ENCODE measurements around the gene TREX2.

Gene TREX2

DNA sequence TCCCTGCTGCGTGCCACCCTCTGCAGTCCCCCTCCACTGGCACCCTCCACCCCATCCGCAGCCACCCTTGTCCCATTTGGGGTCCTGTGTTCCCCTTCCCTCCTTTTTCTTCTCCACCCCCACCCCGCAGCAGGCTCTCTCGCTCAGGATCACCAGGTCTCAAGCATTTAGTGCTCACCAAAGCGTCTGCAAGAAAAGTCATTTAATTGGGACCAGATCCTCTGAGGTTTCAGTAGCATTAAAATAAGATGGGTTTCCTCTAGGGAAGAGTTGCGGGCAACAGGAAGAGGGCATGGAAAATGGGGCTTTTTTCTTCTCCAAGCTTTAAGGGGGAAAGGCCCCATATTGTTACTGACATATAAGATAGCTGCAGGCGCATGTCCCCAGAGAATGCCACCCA lies 29.4 kb upstream of the TREX2 start:
- DNase-seq: no peak

DNA sequence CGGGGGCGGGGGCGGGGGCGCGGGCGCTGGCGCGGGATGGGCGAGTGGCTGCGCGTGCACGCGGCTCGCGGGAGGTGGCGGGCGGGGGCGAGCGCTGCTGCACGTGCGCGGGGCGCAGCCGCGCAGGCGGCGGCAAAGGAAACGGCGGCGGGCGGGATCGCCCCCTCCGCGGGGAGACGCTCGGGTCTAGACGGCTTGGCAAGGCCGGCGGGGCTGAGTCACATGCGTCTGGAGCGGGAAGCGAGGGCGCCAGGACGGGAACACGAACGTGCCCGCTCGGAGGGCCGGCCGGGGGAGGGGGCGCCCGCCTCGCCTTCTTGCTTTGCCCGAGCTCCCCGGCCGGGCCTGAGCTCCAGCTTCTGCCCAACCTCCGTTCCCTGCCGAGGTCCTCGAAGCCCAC lies 28.9 kb upstream of the TREX2 start:
- DNase-seq: no peak

DNA sequence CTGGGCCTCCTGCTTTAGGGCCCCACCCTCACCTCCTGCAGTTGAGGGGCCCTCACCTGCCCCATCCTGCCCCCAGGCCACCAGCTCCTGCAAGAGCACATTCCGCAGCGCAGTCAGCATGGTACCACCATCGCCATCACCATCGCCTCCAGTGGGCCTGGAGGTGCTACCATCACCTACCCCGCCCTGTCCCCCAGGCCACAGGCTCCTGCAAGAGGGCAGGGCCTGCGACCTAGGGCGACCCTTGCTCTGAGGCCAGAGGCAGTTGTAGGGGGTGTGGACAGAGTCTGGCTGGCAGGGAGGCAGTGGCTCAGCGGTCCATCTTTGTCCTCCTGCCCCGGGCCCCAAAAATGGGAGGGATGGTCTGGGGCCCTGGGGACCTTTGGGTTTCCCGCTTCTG lies 28.4 kb upstream of the TREX2 start:
- no peak for DNase-seq

DNA sequence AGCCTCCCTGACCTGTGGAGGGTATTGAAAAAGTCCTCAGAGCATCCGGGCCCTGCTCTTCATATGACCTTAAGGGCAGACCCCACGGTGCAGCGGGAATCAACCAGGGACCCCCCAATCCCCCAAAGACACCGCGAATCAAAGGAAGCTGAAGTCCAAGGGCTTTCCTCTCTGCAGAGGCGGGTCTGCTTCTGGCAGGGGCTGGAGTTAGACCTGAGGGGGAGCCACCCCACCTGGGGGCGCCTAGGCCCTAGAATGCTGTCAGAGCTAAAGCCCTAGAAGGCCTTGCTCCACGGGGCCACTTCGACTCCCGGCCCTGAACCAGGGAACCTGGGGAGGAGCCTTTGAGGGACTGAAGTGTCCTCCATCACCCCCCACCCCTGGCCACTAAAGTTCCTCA lies 27.3 kb upstream of the TREX2 start:
- DNase-seq: no peak

DNA sequence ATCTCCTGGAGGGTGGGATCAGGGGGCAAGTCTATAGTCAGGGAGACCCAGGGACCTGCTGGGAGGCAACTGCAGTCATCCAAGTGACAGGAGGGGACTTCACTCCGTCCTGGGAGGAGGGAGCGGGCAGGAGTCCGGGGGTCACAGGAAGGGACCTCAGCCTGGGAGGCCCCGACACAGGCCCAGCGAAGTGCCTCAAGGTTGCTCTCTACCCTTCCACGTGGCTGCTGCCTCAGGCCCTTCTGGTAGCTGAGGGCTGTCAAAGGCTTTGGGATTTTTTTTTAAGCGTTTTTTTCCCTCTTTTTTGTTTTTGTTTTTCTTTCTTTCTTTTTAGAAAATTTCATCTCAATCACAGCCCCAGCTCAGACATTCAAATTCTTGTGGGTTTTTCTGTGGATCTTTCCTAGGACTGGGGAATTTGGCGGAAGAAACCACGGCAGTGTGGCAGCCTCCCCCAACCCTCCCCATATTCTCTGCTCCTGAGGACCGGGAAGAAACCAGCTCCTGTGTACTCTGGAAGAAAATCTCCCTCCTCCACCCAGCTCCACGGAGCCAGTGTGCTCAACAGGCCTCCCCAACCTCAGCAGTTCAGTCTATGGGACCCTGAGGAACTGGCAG lies 25.9 kb upstream of the TREX2 start:
- DNase-seq: no peak

DNA sequence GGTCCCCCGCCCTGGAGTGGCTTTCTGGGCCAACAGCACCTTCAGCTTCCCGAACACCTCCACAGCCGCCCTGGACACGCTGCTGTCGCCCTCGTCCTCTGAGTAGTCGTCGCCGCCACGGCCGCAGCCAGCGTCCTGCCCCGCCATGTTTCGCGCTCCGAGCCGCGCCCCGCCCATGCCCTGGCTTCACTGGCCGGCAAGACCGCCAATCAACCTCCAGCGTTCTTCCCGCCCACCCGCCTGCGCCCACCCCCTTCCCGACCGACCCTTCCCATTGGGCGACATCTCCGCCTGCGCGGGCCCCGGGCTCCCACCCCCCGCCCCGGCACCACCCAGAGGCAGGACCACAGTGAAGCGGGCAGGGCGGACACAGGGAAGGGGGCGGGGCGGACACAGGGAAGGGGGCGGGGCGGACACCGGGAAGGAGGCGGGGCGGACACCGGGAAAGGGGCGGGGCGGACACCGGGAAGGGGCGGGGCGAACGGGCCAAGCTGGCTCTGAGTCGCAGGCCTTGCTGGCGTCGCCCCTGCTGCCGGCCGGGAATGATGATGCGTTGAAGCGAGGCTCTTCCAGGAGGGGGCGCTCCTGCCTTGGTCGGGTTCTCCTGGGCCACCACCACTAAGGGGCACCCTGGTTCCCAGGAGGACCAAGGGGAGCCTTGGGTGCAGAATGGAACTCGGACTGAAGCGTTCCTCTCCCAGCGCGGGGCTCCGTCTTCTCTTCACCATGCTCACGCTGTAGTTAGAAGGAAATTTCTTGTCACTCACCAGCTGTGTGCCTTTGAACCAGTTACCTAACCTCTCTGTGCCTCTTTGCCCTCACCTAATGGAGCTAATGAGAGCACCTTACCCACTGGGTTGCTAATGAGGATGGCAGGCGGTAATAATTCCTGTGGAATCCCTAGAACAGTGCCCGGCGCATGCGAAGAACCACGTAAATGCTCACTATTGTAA lies 24.8 kb upstream of the TREX2 start, which contains the start of gene HAUS7:
Gene HAUS7 (minus strand): TSS at position 166 of the 953 bp plus-strand sequence. CDS start 19 bp downstream, at position 147.
- DNase-seq: peak; percentile 91

DNA sequence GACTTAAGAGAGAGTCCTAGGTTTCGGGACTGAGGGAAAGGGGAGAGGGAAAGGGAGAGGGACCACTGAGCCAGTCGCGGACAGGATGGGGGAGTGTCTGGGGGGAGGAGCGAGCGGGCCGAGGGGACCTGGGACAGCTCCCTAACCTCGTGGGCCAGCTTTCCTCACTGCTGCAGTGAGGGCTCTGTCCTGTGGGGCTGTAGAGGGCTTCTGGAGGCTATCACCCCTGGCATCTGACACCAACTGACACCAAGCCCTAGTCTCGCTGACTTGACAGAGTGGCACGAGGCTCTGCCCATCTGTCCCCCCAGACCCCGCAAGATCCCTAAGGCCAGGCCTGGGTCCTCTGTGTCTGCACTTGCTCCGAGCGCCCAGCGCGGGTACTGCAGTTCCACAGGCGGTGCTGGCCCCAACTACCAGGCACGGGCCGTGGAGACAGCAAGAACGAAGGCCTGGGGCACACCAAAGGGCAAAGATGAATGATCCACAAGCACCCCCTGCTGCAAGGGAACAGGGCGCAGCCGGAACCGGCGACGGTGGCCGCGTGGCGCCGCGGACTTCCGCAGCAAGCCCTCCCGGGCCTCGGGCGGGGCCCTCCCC lies 24.1 kb upstream of the TREX2 start:
- no peak for DNase-seq

DNA sequence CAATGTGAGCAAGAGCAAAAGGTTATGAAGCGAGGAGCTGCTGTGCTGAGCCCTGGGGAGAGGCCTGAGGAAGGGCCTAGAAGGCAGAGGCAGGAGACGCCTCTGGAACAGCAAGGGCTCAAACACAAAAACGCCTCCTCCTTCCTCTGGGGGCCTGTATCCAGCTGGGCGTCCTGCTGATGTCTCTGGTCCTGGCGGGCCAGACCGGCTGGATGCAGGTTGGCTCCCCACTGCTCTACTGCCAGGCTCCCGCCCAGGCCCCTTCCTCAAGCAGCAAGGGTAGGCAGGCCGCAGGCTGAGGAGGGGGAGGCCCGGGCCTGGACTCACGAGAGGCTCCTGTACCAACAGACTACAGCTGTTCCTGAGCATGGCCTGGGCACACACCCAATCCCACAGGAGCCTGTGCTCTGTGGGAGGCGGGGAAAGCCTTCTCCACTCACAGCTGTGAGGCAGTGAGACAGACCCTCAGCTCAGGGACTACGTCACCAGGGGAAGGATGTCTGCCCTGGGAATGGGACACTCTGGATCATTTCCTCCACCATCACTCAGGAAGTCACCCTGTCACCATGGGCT lies 22.2 kb upstream of the TREX2 start:
- DNase-seq: no peak

DNA sequence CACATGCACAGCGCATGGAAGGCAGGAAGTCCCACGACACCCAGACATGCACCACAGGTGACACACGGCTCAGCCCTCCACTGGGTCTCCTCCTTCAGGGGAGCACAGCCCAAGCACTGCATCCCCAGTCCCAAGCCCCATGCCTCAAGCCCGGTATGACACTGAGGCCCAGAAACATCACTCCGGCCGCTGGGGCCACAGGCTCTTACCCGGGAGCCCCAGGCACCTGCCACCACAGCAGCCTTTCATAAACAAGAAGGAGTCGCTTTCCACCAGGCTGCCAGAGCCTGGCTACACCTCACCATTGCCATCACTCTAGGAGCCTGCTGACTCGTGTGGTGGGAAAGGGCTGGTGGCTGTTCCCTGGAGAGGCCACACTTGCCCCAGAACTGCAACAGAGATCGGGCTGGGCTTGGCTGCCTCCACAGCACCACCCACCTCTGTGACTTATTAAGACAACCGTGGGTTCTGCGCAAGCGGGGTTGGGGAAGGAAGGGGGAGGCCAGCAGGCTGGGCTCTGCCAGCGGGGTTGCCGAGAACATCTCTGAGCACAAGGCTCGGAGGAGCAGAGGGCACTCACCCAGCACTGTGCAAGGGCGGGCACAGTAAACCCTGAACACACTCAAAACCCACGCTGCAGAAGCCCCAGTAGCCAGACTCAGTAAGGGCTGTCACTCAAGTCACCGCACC lies 20.0 kb upstream of the TREX2 start:
- DNase-seq: no peak

DNA sequence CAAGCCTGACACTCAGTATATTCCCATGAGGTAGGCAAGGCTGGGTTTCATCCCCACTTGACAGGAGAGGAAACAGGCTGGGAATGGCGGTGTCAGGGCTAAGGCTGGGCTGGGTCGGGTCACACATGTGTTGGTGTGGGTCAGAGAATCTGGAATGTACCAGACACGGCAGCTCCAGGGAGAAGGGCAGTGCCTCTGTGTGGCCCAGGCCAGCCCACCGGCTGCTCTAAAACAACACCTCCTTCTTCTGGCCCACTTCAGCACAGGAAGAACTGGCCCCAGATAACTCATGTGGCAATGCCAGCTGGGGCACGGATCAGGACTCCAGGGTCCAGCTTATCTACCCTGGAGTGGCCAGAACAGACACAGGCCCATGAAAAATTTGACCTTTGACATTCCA lies 18.3 kb upstream of the TREX2 start:
- DNase-seq: no peak

DNA sequence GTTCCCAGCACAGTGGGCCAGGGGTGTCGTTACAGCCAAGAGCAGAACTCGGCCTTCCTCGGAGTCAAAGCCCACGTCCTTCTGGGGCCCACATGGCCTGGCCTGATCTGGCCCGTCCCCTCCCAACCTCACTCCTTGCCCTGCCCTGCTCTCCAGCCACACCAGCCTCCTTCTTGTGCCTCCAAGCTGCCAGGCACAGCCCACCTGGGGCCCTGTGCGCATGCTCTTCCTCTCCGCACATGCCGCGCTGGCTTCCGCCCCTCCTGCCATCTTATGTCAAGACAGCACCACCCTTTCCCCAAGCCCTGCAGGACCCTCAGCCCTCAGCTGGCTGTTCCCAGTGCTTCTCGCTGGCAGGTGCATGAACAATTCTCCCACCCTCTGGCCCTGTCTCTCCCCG lies 17.7 kb upstream of the TREX2 start:
- DNase-seq: no peak

DNA sequence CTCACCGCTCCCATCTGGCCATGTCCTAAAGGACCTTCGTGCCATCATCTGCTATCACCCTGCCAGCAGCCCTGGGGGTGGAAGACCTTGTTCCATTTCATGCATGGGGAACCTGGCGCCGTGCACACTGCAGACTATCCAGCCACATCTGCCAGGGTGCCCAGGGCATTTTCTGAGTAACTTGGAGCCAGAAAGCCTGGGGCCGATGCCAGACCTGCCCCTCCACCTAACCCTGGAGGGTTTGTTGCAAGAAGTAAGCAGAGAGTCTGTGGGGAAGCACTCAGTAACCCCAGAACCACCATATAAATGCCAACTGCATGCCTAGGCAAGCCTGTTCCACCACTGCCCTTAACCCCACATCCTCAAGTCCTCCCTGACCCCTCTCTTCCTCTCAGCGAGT lies 17.2 kb upstream of the TREX2 start:
- DNase-seq: no peak

DNA sequence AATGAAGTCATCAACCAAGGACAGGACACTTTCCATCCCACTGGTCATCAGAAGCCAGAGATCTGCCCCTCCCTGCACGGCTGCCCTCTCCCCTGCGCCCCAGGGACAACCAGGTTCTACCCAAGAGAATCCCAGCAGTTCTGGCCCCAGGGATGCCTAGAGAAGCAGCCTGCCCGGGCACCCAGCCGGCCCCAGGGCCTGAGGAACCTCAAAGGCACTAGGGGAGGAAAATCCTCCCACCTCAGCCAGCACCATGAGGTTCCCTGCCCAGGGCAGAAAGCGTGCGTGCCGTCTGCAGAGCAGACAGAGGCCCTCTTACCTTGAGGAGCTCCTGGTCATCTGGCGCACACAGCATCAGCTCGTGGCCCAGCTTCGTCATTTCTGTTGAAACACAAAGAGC lies 16.4 kb upstream of the TREX2 start:
- no peak for DNase-seq

DNA sequence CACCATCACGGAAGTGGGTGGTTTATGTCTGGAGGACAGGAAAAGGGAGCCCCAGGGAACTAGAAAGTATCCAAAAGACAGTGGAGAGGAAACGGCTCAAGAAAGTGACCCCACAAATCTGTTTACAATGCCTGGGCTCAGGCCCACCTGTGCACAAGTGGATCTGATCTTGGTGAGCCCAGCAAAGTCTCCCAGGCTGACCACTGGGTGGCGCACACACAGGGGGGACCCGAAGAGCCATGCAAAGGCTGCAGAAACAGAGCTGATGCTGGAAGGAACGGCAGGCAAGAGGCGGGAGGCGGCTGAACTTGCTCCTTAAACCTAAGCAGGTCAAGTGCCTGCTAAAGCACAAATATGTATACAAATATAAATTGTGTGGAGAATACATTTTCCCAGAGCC lies 15.0 kb upstream of the TREX2 start:
- peak; percentile 44 for DNase-seq

DNA sequence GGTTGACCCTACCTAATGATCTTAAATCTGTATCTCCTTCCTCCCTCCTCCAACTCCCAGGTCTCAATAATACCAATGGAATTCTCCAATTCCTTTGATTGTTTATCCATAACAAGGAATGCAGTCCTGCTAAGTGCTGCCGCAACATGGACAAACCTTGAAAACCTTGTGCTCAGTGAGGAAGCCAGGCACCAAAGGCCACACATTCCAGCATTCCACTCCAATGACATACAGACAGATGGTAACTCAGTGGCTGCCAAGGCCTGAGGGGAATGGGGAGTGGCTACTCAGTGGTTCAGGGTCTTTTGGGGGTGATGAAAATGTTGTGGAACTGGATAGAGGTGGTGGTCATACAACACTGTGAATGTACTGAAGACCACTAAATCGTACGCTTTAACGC lies 14.1 kb upstream of the TREX2 start:
- DNase-seq: no peak

DNA sequence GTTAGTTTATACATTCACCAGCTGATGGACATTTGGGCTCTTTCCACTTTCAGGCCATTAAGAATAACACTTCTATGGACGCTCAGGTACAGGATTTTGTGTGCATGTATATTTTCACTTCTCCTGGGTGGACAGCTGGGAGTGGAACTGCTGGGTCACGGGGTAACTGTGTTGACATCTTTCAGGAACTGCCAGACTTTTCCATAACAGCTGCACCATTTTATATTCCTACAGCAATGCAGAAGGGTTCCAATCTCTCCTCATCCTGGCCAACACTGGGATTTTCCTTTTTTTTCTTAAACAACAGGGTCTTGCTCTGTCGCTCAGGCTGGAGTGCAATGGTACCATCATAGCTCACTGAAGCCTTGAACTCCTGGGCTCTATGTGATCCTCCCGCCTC lies 12.6 kb upstream of the TREX2 start:
- DNase-seq: no peak

DNA sequence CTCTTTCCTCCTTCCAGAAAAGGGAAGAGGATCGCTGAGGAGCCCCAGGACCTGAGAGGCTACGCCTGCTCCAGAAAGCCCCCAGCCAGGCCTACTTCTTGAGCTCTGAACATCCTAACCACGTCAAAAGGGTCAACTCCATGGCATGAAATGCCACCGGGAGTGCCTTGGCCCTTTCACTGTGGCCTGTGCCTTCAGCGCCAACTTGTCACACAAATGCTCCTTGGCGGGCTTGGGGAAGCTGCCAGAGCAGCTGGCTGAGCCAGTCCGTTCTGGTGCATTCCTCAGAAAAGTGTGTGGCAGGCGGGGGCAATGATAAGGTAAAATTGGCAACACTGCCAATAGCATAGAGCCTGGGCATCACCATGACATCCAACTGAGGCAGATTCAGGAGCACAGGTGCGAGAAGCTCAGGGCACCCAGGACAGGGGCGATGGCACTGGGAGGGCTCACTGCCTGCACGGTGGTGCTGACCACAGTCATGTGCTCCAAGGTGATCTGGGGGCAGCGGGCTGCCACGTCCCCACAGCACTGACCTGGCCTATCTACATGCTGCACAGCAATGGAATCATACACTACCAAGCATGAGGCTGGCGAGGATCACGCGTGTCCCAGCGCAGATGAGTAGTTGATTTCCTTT lies 12.1 kb upstream of the TREX2 start:
- no peak for DNase-seq

DNA sequence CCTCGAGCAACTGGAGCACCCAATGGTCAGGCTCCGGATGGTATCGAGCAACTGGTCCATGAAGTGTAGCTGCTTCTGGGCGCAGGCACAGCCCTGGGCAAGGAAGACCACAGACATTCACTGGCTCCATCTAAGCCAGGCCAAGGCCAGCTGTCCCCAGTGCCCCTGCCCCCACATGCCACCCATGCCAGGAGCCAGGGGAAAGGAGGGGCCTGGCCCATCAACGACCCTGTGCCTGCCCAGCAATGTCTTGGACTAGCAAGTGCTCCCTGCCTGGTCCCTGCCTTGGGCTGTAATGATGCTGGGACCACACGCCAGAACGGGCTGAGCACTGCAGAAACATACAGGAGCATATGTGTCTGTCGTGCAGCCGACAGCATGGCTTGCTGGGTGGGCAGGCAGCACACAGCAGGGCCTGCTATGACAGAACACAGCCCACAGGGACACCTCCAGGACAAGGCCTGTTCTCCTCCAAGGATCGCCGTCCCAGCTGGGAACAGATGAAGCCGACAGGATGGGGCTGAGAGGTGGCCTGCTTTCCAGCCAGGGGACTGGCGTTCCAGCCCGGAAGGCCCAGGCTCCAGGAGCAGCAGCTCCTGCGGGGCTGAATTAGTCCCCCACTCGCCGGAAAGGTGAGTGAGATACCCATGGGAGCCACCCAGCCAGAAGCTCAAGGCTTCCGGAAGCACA lies 11.4 kb upstream of the TREX2 start:
- no peak for DNase-seq

DNA sequence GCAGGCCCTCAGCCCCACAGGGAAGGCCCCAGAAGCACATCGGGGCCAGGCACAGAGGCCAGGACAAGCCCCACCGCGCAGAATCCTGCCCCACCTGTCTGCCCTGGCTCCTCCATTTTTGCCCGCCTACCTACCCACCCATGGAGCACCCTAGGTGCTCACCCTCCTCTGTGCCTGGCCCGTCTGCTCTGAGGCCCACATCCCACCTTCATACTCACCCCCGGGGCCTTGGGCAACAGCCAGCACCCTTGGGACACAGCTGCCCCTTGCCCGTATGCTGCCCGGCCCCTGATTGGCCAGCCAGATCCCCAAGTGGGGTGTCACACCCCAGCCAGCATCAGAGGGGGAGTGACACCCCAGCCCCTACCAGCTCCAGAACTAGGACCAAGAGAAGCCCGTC lies 10.8 kb upstream of the TREX2 start:
- no peak for DNase-seq

DNA sequence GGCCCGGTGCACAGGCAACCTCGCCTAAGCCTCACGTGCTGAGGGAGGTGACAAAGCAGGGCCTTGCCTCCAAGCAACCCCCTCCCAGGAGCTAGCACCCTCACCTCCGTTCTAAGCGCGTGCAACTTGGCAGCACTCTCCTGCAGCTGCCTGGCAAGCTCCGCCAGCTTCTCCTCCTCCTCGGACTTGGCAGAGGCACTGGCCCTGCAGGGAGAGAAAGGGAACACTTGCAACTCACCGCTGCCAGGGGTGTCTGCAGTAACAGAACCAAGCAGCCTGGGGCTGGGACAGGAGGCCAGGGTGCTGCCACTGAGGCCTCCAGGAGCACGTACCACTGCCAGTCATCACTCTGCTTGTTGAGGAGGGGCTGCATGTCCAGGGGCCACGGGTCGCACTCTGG lies 10.3 kb upstream of the TREX2 start:
- no peak for DNase-seq

DNA sequence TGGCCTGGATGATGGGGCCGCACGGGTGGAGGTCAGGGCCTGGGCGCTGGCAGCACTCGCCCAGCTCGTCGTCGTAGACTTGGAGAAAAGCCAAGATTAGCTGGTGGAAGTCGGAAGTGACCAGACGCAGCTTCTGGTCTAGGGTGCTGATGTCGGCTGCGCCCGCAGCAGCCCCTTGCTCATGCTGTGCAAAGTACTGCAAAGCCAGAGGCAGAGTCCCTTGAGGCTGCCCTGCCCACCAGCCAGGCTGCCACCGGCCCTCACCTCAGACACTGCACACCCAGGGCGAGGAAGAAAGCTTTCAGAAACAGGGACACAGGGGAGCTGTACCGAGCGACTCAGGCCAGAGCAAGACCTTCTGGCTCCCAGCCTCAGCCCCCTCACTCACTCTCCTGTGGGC lies 9.7 kb upstream of the TREX2 start:
- no peak for DNase-seq
